Measurements from ENCODE around the gene HOXD4. TPM values are rescaled to one million over a fixed set of nuclear protein-coding genes. Genes with fewer than 3 reads are reported as not detected.

HOXD4 gene
- polyA plus RNA-seq, 6 donors from 2014 or later = not detected

DNA sequence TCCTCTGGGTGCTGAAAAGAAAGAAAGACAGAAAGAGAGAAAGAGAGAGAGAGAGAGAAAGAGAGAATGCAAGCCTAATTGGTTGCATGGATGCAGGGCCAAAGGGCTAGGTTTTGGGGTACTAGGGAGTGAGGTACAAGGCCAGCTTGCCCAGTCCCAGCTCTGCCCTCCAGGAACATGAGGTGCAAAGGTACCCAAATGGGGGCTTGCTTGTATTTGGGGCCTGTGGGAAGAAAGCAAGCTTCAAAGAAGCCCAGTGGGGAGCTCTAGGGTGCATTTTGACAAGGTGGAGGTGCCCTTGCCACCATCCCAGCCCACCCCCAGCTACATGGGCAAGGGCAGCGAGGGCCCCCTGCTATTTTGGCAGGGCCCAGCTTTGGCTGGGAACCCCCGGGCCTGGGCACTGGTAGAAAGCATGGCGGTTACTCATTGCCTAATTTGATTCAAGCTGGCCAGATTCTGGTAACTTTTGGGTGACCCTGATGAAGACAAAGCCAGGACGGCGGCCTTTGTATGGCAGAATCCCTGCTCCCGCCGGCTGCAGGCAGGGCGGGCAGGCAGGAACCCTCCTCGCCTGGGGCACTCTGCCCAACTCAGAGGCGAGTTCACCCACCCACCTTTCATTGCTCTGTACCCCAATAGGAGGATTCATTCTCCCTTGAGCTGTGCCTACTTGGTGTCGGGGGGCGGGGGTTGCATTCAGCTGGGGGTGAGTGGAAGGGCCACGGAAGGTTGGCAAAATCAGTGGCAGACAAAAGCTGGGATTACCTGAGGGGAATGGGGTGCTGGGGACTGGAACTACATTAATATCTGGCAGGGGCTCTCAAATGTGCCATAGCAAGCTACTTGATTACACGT, 537 bp upstream of the HOXD4 start:
- Mint-ChIP-seq H3K36me3 (peaks cover 0 to 8% of the 10 kb centered on the region in 2 donors), H3K27ac (peak overlapping the region in 2 of 6 donors; percentile 43 to 91), H3K9me3 (peaks cover 0 to 13% (median 0%) of the 10 kb centered on the region in 7 donors), H3K4me3 (peak overlapping the region in 2 of 8 donors; percentile 10 to 26), H3K27me3 (peaks cover 66 to 96% (median 93%) of the 10 kb centered on the region in 3 donors), H3K4me1 (peaks cover 0 to 6% (median 2%) of the 10 kb centered on the region in 3 donors)
- DNase-seq = no peak
- no peak for ATAC-seq (ENCODE audit: low read depth in 2 of 2)

GRCh38 chr2:176152350-176153181, 1.2 kb downstream of the HOXD4 start:
- Mint-ChIP-seq H3K4me3 (no peak overlapping the region), H3K27ac (no peak overlapping the region), H3K36me3 (peaks cover 0 to 13% of the 10 kb centered on the region in 2 donors), H3K27me3 (peaks cover 60 to 93% (median 93%) of the 10 kb centered on the region in 3 donors), H3K4me1 (peaks cover 3 to 6% (median 5%) of the 10 kb centered on the region in 3 donors), H3K9me3 (peaks cover 0 to 9% (median 3%) of the 10 kb centered on the region in 7 donors)
- no peak for ATAC-seq (ENCODE audit: low read depth in 2 of 2)
- DNase-seq = no peak

DNA sequence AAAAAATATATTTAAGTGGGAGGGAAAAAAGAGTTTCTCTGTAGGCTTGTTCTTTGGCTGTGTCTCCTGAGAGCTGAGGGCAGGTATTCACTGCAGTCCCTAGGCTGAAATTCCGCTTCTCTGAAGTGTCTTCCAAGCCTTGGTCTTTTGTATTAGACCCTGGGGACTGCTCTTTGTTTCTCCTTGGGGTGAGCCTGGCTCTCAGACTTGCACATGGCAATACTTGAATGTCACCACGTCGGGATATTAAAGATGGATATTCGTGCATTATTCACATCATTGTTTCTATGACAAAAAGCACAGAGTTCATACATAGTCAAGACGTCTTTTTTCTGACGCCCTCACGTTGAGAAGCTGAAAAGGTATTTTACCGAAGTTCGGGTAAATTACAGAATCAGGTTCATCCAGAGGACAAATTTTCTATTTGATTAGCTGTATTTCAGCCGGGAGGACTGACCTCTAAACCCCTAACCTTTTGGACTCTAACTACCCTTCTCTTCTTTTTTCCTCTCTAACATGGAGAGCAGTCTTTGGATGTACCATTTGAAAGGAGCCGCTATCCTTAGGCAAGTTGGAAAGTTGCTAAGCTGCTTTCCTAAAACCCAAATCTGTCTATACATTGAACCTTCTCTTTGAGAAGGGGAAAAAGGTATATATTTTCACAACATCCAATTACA, 3.4 kb downstream of the HOXD4 start:
- Mint-ChIP-seq H3K36me3 (peaks cover 0 to 16% of the 10 kb centered on the region in 2 donors), H3K27me3 (peaks cover 50 to 89% (median 84%) of the 10 kb centered on the region in 3 donors), H3K9me3 (peaks cover 0 to 9% (median 3%) of the 10 kb centered on the region in 7 donors), H3K4me1 (peaks cover 4 to 12% (median 8%) of the 10 kb centered on the region in 3 donors), H3K4me3 (peak overlapping the region in 1 of 8 donors; percentile 62), H3K27ac (no peak overlapping the region)
- no peak for DNase-seq
- ATAC-seq (ENCODE audit: low read depth in 2 of 2) = no peak

- peaks cover 4 to 8% (median 6%) of the 10 kb centered on the region in 3 donors for H3K4me1 Mint-ChIP-seq
- H3K4me3 Mint-ChIP-seq = peak overlapping the region in 1 of 8 donors; percentile 62
- peak overlapping the region in 2 of 6 donors; percentile 3 to 52 for H3K27ac Mint-ChIP-seq
- ATAC-seq (ENCODE audit: low read depth in 2 of 2) (no peak), DNase-seq (no peak)
- H3K9me3 Mint-ChIP-seq = peaks cover 0 to 5% (median 3%) of the 10 kb centered on the region in 7 donors
- peaks cover 44 to 86% (median 78%) of the 10 kb centered on the region in 3 donors for H3K27me3 Mint-ChIP-seq
- H3K36me3 Mint-ChIP-seq = peaks cover 0 to 11% of the 10 kb centered on the region in 2 donors
Observed at GRCh38 chr2:176155356-176156044, 4.2 kb downstream of the HOXD4 start.

- Mint-ChIP-seq H3K27ac (peak overlapping the region in 1 of 6 donors; percentile 59), H3K4me1 (peaks cover 4 to 15% (median 6%) of the 10 kb centered on the region in 3 donors), H3K36me3 (peaks cover 0 to 8% of the 10 kb centered on the region in 2 donors), H3K9me3 (peaks cover 0 to 6% (median 4%) of the 10 kb centered on the region in 7 donors), H3K4me3 (peak overlapping the region in 2 of 8 donors; percentile 18 to 46), H3K27me3 (peaks cover 43 to 86% (median 78%) of the 10 kb centered on the region in 3 donors)
- DNase-seq (no peak), ATAC-seq (ENCODE audit: low read depth in 2 of 2) (no peak)
Observed at GRCh38 chr2:176156301-176156806, 5.0 kb downstream of the HOXD4 start.

DNA sequence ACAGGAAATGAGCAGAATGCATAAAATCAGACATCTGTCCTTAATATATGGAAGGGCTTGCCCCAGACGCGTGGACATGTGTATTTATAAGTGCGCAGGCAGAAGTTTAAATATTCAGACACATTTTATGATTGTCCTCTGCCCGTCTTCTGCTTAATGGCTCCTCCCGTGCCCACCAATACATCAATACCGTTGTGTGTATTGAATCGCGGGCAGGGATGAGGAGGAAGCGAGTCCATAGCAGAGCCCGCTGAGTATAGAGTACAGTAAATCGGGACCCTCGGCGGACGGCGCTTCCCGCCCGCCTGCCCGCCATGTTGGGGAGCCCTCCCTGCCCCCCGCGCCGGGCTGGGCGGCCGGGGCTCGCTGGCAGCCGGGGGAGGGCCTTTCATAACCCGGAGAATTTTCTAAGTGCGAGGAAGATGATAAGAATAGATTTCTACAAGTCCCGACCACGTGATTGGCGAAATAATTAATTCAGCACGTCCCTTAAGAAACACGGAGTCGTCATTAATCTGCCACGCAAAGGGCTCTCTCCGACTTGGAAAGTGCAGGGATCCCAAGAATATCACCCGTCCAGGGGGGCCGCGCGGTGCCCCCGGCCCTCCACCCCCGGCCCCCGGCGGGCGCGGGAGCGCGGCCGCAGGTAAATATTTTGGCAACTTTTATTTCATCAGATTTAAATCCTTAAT, 5.6 kb downstream of the HOXD4 start, which contains the start of gene HOXD3:
HOXD3 (plus strand) TSS at position 501 of the 692 bp plus-strand sequence. CDS start 11,808 bp downstream, outside the sequence.
- DNase-seq = no peak
- H3K27me3 Mint-ChIP-seq = peaks cover 47 to 86% (median 78%) of the 10 kb centered on the region in 3 donors
- H3K4me1 Mint-ChIP-seq = peaks cover 4 to 16% (median 6%) of the 10 kb centered on the region in 3 donors
- peak within 1 kb of the TSS in 4 of 6 donors; percentile 33 to 96 (median 90) for H3K27ac Mint-ChIP-seq
- H3K9me3 Mint-ChIP-seq = peaks cover 0 to 6% (median 4%) of the 10 kb centered on the region in 7 donors
- H3K4me3 Mint-ChIP-seq = peak within 1 kb of the TSS in 7 of 8 donors; percentile 19 to 85 (median 46)
- ATAC-seq (ENCODE audit: low read depth in 2 of 2) = no peak
- H3K36me3 Mint-ChIP-seq = peaks cover 0 to 8% of the 10 kb centered on the region in 2 donors

GRCh38 chr2:176157499-176158185, 6.3 kb downstream of the HOXD4 start:
- H3K27me3 Mint-ChIP-seq = peaks cover 51 to 89% (median 84%) of the 10 kb centered on the region in 3 donors
- H3K36me3 Mint-ChIP-seq = peaks cover 0 to 8% of the 10 kb centered on the region in 2 donors
- peak overlapping the region in 7 of 8 donors; percentile 19 to 85 (median 44) for H3K4me3 Mint-ChIP-seq
- peaks cover 0 to 6% (median 4%) of the 10 kb centered on the region in 7 donors for H3K9me3 Mint-ChIP-seq
- ATAC-seq (ENCODE audit: low read depth in 2 of 2) (no peak), DNase-seq (no peak)
- H3K27ac Mint-ChIP-seq = peak overlapping the region in 4 of 6 donors; percentile 33 to 96 (median 90)
- H3K4me1 Mint-ChIP-seq = peaks cover 4 to 16% (median 6%) of the 10 kb centered on the region in 3 donors

GRCh38 chr2:176158186-176158591, 6.8 kb downstream of the HOXD4 start:
- Mint-ChIP-seq H3K9me3 (peaks cover 0 to 8% (median 2%) of the 10 kb centered on the region in 7 donors), H3K27ac (peak overlapping the region in 4 of 6 donors; percentile 30 to 88 (median 62)), H3K4me3 (peak overlapping the region in 6 of 8 donors; percentile 19 to 74 (median 57)), H3K4me1 (peaks cover 4 to 16% (median 6%) of the 10 kb centered on the region in 3 donors), H3K27me3 (peaks cover 56 to 89% (median 84%) of the 10 kb centered on the region in 3 donors), H3K36me3 (peaks cover 0 to 8% of the 10 kb centered on the region in 2 donors)
- ATAC-seq (ENCODE audit: low read depth in 2 of 2) = no peak
- DNase-seq = no peak

GRCh38 chr2:176158855-176159662, 7.7 kb downstream of the HOXD4 start:
- Mint-ChIP-seq H3K27ac (peak overlapping the region in 2 of 6 donors; percentile 63 to 80), H3K9me3 (peaks cover under 1 to 15% (median 8%) of the 10 kb centered on the region in 7 donors), H3K36me3 (peaks cover 0 to 16% of the 10 kb centered on the region in 2 donors), H3K4me1 (peaks cover 4 to 16% (median 12%) of the 10 kb centered on the region in 3 donors), H3K27me3 (peaks cover 63 to 89% (median 85%) of the 10 kb centered on the region in 3 donors), H3K4me3 (peak overlapping the region in 4 of 8 donors; percentile 12 to 84 (median 60))
- no peak for ATAC-seq (ENCODE audit: low read depth in 2 of 2)
- DNase-seq = no peak

DNA sequence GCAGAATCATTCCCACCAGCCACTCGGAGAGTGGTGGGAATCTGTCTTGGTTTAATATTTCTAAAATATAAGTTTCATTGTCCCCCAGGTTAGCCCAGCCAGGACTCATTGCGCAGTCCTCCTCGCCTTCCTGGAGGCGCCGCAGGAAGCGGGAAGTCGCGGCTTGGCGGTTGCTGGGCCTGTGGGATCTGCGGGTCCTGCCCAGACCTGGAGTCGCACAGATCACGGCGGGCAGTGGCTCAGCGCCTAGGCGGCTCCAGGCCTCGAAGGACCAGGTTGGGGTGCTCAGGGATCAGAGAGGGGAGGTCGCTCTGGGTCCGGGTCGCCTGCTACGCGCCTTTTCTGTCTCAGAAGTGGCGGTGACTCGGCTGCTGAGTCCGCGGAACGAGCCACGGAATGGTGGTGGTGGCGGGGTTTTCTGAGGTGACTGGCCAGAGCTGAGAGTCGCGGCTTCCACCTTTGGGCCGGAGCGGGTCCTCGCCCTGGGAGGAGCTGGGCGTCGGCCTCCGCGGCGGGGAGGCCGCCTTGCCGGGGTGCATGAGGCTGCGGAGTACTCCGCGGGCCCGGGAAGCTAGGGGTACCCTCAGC, 8.4 kb downstream of the HOXD4 start:
- peak overlapping the region in 3 of 8 donors; percentile 12 to 84 (median 41) for H3K4me3 Mint-ChIP-seq
- H3K36me3 Mint-ChIP-seq = peaks cover 0 to 21% of the 10 kb centered on the region in 2 donors
- H3K9me3 Mint-ChIP-seq = peaks cover 4 to 20% (median 9%) of the 10 kb centered on the region in 7 donors
- peak overlapping the region in 2 of 6 donors; percentile 63 to 80 for H3K27ac Mint-ChIP-seq
- no peak for DNase-seq
- H3K4me1 Mint-ChIP-seq = peaks cover 8 to 19% (median 16%) of the 10 kb centered on the region in 3 donors
- peaks cover 60 to 89% (median 84%) of the 10 kb centered on the region in 3 donors for H3K27me3 Mint-ChIP-seq
- no peak for ATAC-seq (ENCODE audit: low read depth in 2 of 2)
